SK-N-SH (cell line): ENCODE results near the gene SNCG. TPM values are rescaled to one million over a fixed set of nuclear protein-coding genes. Genes with fewer than 3 reads are reported as not detected.
"Not testable (repeated sequence)": the region's sequence is repeated elsewhere in the genome, so short reads cannot be mapped to it uniquely, and the experiment has no call there.

ENCODE experiments used
- CTCF ChIA-PET: fragments of 300-600, 350-600 bp; formaldehyde crosslinking; extraction: SDS; loops from one replicate; lab custom pipeline; 2021; lab: Yijun Ruan, JAX
- POLR2A ChIA-PET: fragments of 350-600 bp; sonication (Branson Sonifier 250); formaldehyde crosslinking; extraction: SDS; loops from one replicate; lab custom pipeline; 2020; ENCODE audit warnings: antibody characterized with exemption, inconsistent platforms; lab: Yijun Ruan, JAX
- DNase-seq: peaks from one replicate; pipeline ENCODE4 v3.0.0; 2012
- H2AFZ ChIP-seq: fragments of 200-600 bp; sonication (generic); 2 replicates; pipeline ENCODE4 v1.8.1; 2016; ENCODE audit warnings: antibody characterized with exemption, mild to moderate bottlenecking, low read depth
- H3F3A ChIP-seq: fragments of 200-600 bp; sonication (generic); replicated peaks from 2 replicates; pipeline ENCODE3; 2016; ENCODE audit warnings: antibody characterized with exemption, mild to moderate bottlenecking; ENCODE audit not compliant: insufficient read depth
- H3K27ac ChIP-seq, 2 experiments: fragments of 200-500 bp in 1 of 2; fragments of 200-600 bp in 1 of 2; sonication (Bioruptor generic) in 1 of 2; sonication (generic), shearing (Covaris generic) in 1 of 2; 2 replicates each; pipeline versions ENCODE4 v1.5.1 to v1.6.1; 2014 to 2016; ENCODE audit warnings: low read depth in 2 of 2, inconsistent platforms in 1 of 2, low read length in 1 of 2, mild to moderate bottlenecking in 1 of 2, mixed read lengths in 1 of 2
- H3K27me3 ChIP-seq: fragments of 200-600 bp; sonication (generic), shearing (Covaris generic); 2 replicates; pipeline ENCODE4 v1.6.1; 2016; ENCODE audit warnings: mixed run types; ENCODE audit not compliant: insufficient read depth
- H3K36me3 ChIP-seq, 2 experiments: fragments of 200-500 bp in 1 of 2; fragments of 200-600 bp in 1 of 2; sonication (Bioruptor generic) in 1 of 2; sonication (generic) in 1 of 2; replicated peaks in 1 of 2; 2 replicates each; pipeline versions ENCODE3 to v1.5.1; 2014 to 2016; ENCODE audit warnings: low read length in 1 of 2, mild to moderate bottlenecking in 1 of 2; ENCODE audit not compliant: insufficient read depth in 2 of 2, control insufficient read depth in 1 of 2
- H3K4me1 ChIP-seq, 2 experiments: fragments of 200-500 bp in 1 of 2; fragments of 200-600 bp in 1 of 2; sonication (Bioruptor generic) in 1 of 2; sonication (generic), shearing (Covaris generic) in 1 of 2; 2 replicates each; pipeline versions ENCODE4 v1.5.1 to v1.6.1; 2014 to 2016; ENCODE audit warnings: low read depth in 1 of 2, low read length in 1 of 2, mixed run types in 1 of 2; ENCODE audit not compliant: insufficient read depth in 2 of 2, control insufficient read depth in 1 of 2
- H3K4me2 ChIP-seq: fragments of 200-600 bp; sonication (generic), shearing (Covaris generic); 2 replicates; pipeline ENCODE4 v1.6.1; 2017; ENCODE audit warnings: mixed run types
- H3K4me3 ChIP-seq, 2 experiments: fragments of 200-500 bp in 1 of 2; fragments of 200-600 bp in 1 of 2; sonication (Bioruptor generic) in 1 of 2; sonication (generic), shearing (Covaris generic) in 1 of 2; 2 replicates each; pipeline versions ENCODE4 v1.5.1 to v1.8.1; 2014 to 2016; ENCODE audit warnings: low read depth in 2 of 2, inconsistent platforms in 1 of 2, low read length in 1 of 2, mild to moderate bottlenecking in 1 of 2, mixed read lengths in 1 of 2, moderate library complexity in 1 of 2
- H3K79me2 ChIP-seq: fragments of 200-600 bp; sonication (generic); 2 replicates; pipeline ENCODE4 v1.8.1; 2017; ENCODE audit warnings: mild to moderate bottlenecking; ENCODE audit not compliant: insufficient read depth
- H3K9ac ChIP-seq: fragments of 200-600 bp; sonication (generic); 2 replicates; pipeline ENCODE4 v1.6.1; 2017; ENCODE audit warnings: mixed run types
- H3K9me2 ChIP-seq: fragments of 200-600 bp; sonication (generic); 2 replicates; pipeline ENCODE4 v1.6.1; 2017; ENCODE audit warnings: mixed run types
- H3K9me3 ChIP-seq: fragments of 200-600 bp; sonication (generic); 2 replicates; pipeline ENCODE4 v1.6.1; 2017; ENCODE audit warnings: mixed run types, mild to moderate bottlenecking, moderate library complexity
- H4K20me1 ChIP-seq: fragments of 200-600 bp; sonication (generic); 2 replicates; pipeline ENCODE4 v1.6.1; 2017; ENCODE audit warnings: mild to moderate bottlenecking, mixed run types; ENCODE audit not compliant: insufficient read depth
- WGBS: methylation state at CpG from one replicate; pipeline ENCODE4 v1.1.6; 2017; ENCODE audit warnings: low lambda C conversion rate; 5-methylcytosine and 5-hydroxymethylcytosine counted together
- polyA plus RNA-seq, 3 experiments: library from polyadenylated mRNA; depleted of rRNA; stranded (reverse); fragments of >200 nt; gene quantifications; 2 replicates each; pipeline ENCODE4 v1.2.3, GENCODE V29; 2012
- small RNA-seq, 7 experiments: library from RNA; depleted of rRNA; stranded (forward); fragments of <200 nt; gene quantifications; one replicate each; pipeline ENCODE3, GENCODE V24; 2012

SNCG gene
- polyA plus RNA-seq, 1 of the 3 experiments (the other 2 are of a cell fraction), result 4.3 TPM

- POLR2A ChIA-PET, H3K27me3 ChIP-seq, H3K4me3 ChIP-seq, DNase-seq, H3F3A ChIP-seq, H3K79me2 ChIP-seq, H3K27ac ChIP-seq, H3K9me3 ChIP-seq, H3K9ac ChIP-seq, H3K4me2 ChIP-seq, H4K20me1 ChIP-seq, H3K36me3 ChIP-seq, CTCF ChIA-PET, H3K9me2 ChIP-seq, H3K4me1 ChIP-seq, H2AFZ ChIP-seq: not testable (repeated sequence)
- 92% methylated on average over 17 of the region's 18 CpGs for WGBS
Measured at GRCh38 chr10:87009134-87009696, 50.8 kb downstream of the SNCG start.

Small RNAs within 50 kb of the gene (small RNA-seq; reads per million reads assigned to genes)
- gene BMS1P3, result 0 reads per million in 7 experiments

Other genes with a start within 250 kb of the SNCG start
- 12.7 and 20.1 TPM in 2 replicates for gene BMPR1A, start 202.0 kb upstream of the SNCG start, polyA plus RNA-seq (2012; rRNA removed)
- gene MMRN2, start 984 bp upstream of the SNCG start, polyA plus RNA-seq (2012; rRNA removed), result 0.02 and 0.05 TPM in 2 replicates
- gene ADIRF, start 9.9 kb downstream of the SNCG start, polyA plus RNA-seq (2012; rRNA removed), result not detected in 2 replicates
- gene FAM25A, start 61.7 kb downstream of the SNCG start, polyA plus RNA-seq (2012; rRNA removed), result not detected in 2 replicates
- gene GLUD1, start 136.2 kb downstream of the SNCG start, polyA plus RNA-seq (2012; rRNA removed), result 43.3 and 56.2 TPM in 2 replicates
- gene SHLD2, start 136.6 kb downstream of the SNCG start, polyA plus RNA-seq (2012; rRNA removed), result 4.7 and 6.7 TPM in 2 replicates